Sigmoid colon (tissue), 4 donors: Measurements from ENCODE around the gene MAFF.
"Not testable (repeated sequence)": the region's sequence is repeated elsewhere in the genome, so short reads cannot be mapped to it uniquely, and the experiment has no call there.

ENCODE experiments used
- EP300 ChIP-seq, 4 donors: sonication (generic); formaldehyde crosslinking; IDR thresholded peaks; one replicate each; pipeline ENCODE4 v1.6.1; 2017; ENCODE audit warnings: antibody characterized with exemption in 4 of 4
- POLR2A ChIP-seq, 2 donors: fragments of 450-650 bp; IDR thresholded peaks; one replicate each; pipeline ENCODE4 v1.6.1; 2016; ENCODE audit warnings: antibody characterized with exemption in 2 of 2, mild to moderate bottlenecking in 2 of 2, moderate library complexity in 2 of 2
- POLR2AphosphoS5 ChIP-seq, 4 donors: sonication (generic); formaldehyde crosslinking; IDR thresholded peaks; one replicate each; pipeline ENCODE4 v1.6.1; 2017; ENCODE audit warnings: antibody characterized with exemption in 4 of 4
- TF ChIP-seq, protein P1 (sequence below), 4 experiments: fragments of 450-650 bp in 3 of 4; fragments of 200-600 bp in 1 of 4; IDR thresholded peaks; one replicate each; pipeline ENCODE4 v1.5.1; 2016 to 2019; ENCODE audit warnings: antibody characterized with exemption in 4 of 4, mild to moderate bottlenecking in 3 of 4, moderate library complexity in 2 of 4

DNA sequence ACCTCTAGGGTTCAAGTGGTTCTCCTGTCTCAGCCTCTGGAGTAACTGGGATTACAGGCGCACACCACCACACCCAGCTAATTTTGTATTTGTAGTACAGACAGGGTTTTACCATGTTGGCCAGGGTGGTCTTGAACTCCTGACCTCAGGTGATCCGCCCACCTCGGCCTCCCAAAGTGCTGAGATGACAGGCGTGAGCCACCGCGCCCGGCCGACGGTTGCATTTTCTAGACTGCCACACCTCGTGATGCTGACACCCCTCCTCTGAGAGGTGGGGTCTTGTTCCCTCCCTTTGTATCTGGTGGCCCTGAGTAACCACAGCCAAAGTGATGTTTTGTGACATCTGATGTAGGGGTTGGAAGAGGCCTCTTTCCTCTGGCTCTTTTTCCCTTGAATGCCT lies 32.1 kb downstream of the MAFF start:
- TF ChIP-seq, protein P1, sequence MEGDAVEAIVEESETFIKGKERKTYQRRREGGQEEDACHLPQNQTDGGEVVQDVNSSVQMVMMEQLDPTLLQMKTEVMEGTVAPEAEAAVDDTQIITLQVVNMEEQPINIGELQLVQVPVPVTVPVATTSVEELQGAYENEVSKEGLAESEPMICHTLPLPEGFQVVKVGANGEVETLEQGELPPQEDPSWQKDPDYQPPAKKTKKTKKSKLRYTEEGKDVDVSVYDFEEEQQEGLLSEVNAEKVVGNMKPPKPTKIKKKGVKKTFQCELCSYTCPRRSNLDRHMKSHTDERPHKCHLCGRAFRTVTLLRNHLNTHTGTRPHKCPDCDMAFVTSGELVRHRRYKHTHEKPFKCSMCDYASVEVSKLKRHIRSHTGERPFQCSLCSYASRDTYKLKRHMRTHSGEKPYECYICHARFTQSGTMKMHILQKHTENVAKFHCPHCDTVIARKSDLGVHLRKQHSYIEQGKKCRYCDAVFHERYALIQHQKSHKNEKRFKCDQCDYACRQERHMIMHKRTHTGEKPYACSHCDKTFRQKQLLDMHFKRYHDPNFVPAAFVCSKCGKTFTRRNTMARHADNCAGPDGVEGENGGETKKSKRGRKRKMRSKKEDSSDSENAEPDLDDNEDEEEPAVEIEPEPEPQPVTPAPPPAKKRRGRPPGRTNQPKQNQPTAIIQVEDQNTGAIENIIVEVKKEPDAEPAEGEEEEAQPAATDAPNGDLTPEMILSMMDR (IDR thresholded peaks at IDR 0.05) = not testable (repeated sequence)
- not testable (repeated sequence) for TF ChIP-seq POLR2A, EP300, POLR2AphosphoS5 (IDR thresholded peaks at IDR 0.05)
